GM18909 (cell line): ENCODE measurements around the gene AMBN.

Experiments
- ATAC-seq: cut with Tn5 transposase; IDR thresholded peaks from one replicate; pipeline ENCODE4 v1.9.1; 2021; ENCODE audit warnings: mild to moderate bottlenecking; ENCODE audit not compliant: unreplicated experiment, poor library complexity

AMBN gene, protein sequence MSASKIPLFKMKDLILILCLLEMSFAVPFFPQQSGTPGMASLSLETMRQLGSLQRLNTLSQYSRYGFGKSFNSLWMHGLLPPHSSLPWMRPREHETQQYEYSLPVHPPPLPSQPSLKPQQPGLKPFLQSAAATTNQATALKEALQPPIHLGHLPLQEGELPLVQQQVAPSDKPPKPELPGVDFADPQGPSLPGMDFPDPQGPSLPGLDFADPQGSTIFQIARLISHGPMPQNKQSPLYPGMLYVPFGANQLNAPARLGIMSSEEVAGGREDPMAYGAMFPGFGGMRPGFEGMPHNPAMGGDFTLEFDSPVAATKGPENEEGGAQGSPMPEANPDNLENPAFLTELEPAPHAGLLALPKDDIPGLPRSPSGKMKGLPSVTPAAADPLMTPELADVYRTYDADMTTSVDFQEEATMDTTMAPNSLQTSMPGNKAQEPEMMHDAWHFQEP

GRCh38 chr4:70591955-70592582 lies at the start of gene AMBN:
Gene AMBN, plus strand, starts transcription at chr4:70592256. Its CDS starts 103 bp downstream, at chr4:70592359.
- no peak for ATAC-seq

- peak; percentile 71 for ATAC-seq
Measured at GRCh38 chr4:70544279-70544868, 47.7 kb upstream of the AMBN start.

GRCh38 chr4:70556856-70557255 lies 35.2 kb upstream of the AMBN start:
- ATAC-seq = no peak

GRCh38 chr4:70559211-70559830 lies 32.7 kb upstream of the AMBN start:
- peak; percentile 62 for ATAC-seq

DNA sequence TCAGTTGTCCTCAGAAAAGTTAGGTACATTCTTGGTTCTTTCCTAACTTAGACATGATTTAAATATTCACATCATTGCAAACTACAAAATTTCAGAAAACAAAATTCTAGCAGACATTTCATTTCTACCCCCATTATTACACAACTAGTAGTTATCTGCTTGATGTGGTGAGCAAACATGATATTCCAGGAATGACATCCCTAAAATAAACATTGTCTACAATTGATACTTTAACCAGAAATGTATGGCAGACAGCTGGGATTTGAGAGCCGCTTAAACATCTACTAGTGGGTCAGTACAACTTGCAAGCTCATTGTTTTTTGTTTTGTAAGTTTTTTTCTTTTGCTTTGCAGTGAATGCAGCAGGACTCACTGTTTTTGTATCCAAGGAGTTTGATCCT lies 32.1 kb upstream of the AMBN start:
- ATAC-seq = no peak

DNA sequence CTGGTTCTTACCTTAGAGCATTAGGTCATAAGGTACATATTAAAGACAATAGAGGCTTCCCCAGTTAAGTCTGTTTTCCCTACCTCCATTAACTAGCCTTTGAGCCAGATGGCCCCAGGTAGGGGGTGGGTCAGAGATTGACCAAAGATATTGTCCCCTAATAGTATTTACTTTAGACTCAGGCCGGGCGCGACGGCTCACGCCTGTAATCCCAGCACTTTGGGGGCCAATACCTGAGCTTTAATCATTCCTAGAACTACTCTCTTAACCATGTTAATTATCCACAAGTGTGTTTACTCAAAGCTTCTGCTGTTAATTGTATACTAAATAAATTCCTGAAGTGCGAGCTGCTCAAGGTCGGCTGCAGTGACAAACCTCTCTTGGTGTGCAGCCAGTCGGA lies 28.0 kb upstream of the AMBN start:
- no peak for ATAC-seq

- ATAC-seq = no peak
Measured at GRCh38 chr4:70570796-70571195, 21.3 kb upstream of the AMBN start.

DNA sequence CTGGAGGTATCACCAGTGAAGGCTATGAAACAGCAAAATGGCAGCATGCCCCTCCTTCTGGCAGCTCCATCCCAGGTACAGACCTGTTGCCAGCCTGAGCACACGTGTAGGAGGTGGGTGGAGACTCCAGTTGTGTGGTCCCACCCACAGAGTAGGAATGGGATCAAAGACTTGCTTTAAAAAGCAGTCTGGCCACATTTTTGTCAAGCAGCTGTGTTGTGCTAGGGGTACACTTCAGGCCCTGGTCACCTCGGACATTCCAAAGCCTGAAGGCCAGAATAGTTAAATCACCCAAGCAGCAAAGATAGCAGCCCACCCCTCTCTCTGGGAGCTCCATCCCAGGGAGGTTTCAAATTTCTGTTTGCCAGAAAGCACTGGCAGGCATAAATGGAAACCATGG lies 20.3 kb upstream of the AMBN start:
- ATAC-seq = no peak

DNA sequence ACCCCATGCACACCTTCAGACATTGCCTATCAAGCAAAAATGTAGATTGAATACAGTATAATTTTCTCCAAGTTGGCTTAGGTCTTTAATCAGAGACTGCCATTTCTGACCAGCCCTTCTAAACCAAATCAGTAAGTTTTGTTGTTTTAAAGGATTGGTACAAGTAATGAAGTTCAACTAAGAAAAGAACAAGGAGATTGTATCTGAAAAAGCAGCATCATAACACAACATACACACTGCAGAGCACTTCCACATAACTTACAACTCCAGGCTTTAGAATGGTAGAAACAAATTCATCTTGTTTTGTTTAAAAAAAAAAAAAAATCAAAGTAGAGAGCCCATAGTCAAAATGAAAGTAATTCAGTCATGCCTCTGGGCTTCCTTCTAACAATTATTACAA lies 16.1 kb upstream of the AMBN start:
- ATAC-seq = no peak

DNA sequence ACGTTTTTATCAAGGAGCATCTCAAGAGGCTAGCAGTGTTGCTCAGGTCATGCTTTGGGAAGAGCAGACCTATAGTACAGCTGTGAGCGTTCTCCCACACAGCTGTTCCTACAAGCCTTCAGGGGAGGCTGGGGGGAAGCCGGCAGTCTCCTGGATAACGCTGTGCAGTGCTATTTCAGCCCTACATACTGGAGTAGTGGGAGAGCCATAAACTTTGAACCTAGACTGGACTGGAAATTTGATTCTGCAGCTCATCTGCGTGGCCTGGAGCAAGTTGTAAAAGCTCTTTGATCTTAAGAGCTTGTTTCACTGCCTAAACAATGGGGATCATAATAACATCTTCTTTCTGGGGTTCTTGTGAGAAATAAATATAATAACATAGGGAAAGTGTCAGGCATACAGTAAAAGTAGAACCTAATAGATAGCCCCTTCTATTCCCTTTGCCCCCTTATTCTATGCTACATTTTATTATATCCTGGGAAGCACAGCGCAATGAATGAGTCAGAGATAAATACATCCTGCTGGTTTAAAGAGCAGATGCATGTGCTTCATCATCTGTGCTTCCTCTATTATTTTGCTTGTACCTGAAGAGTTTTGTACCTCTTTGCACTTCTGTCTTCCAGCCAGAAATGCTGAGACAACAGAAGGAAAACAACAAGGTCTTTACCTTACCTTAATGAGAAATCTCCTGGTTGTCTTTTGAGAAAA lies 14.7 kb upstream of the AMBN start:
- no peak for ATAC-seq

- ATAC-seq = no peak
Measured at GRCh38 chr4:70581980-70582379, 10.1 kb upstream of the AMBN start.

- no peak for ATAC-seq
Measured at GRCh38 chr4:70583952-70584834, 7.9 kb upstream of the AMBN start.

DNA sequence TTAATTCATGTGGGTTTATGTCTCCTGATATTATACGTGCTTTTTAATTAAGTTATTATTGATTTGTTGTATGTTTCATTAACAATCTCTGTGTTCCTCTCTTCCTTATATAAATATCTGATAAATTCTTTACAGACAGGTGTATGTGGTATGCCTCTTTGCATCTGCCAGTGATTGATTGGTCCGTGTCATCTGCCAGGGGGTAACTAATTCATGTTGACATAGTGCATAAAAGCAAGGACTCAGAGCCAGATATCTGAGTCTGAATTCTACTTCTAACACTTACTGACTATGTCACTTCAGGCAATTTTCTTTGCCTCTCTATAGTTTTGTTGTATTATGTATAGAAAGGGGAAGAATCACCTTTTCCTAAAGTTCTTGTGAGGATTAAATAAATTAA lies 5.2 kb upstream of the AMBN start:
- no peak for ATAC-seq

DNA sequence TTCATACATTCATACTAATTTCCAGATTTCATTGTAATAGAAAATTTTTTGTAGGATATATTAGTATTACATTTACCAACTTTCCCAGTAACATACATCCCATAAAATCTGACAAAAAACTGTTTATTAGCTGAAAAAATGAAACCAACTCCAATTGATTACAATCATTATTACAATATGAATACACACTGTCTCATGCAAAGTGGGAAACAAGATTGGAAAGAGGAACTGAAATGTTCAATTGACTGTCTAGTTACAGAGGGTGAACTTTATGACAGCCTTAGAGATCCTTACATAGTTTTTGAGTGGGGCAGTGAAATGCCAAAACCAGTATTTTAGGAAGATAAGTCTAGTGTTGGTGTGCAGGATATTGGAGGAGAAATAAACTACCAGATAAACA lies 2.3 kb upstream of the AMBN start:
- ATAC-seq = peak; percentile 99

DNA sequence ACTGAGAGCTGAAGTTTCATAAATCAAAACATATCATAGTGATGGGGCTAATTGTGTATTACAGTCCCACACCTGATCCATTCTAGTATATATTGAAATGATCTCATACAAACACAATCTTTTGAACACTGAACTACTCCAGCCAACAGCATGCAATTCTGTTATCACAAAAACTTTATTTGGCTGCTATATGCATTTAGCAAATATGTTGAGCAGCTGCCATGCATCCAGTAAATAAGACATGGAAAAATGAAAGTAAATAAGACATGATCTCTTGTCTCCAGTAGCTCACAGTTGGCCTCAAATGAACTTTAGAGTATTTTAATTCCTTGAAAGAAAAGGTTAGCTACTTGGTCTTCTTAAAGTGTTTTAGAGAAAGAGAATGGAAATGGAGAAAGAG lies 2.1 kb downstream of the AMBN start:
- ATAC-seq = no peak

- no peak for ATAC-seq
Measured at GRCh38 chr4:70600305-70600704, 8.2 kb downstream of the AMBN start.

GRCh38 chr4:70600977-70601376 lies 8.9 kb downstream of the AMBN start:
- peak; percentile 13 for ATAC-seq

GRCh38 chr4:70601422-70602039 lies 9.5 kb downstream of the AMBN start:
- ATAC-seq = peak; percentile 99

DNA sequence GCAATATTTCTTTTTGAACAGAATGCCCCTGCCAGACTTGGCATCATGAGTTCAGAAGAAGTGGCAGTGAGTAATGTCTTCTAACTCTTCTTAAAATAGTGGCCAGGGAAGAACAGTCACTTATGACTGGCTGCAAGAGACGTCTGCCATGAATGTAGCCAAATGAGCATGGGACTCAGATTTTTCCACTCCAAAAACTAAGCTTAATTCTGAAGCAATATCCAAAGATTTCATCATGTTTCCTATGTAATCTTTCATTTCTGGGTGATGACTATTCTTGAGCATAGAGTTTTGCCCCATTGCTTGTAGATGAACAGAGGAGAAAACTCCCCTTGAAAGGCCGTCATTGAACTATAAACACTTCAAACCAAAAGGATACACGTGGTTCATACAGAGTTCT lies 11.8 kb downstream of the AMBN start:
- ATAC-seq = no peak
